Measurements from ENCODE around the gene EPHA3. TPM values are rescaled to one million over a fixed set of nuclear protein-coding genes. Genes with fewer than 3 reads are reported as not detected.

Gene EPHA3
- total and polyA plus RNA-seq, 2 donors (not counting 1 experiment from before 2014, with no cell fraction given) = 0.23 to 0.99 TPM

GRCh38 chr3:89173546-89173945 is 66.1 kb downstream of the EPHA3 start:
- Histone ChIP-seq H2AFZ (ENCODE audit: low read length) (no peak overlapping the region), H3K9me3 (ENCODE audit: control insufficient read depth, insufficient read depth, low read depth, low read length) (no peaks in the 10 kb centered on the region), H3K79me2 (ENCODE audit: control insufficient read depth, insufficient read depth, low read length) (no peaks in the 10 kb centered on the region), H4K20me1 (ENCODE audit: control insufficient read depth, extremely low read depth, insufficient read depth, low read length) (no peaks in the 10 kb centered on the region), H3K4me2 (ENCODE audit: extremely low read depth, insufficient read depth, low read length) (no peak overlapping the region), H3K27ac (ENCODE audit: insufficient read depth, low read length) (no peak overlapping the region), H3K9ac (ENCODE audit: insufficient read depth, low read length) (no peak overlapping the region), H3K36me3 (ENCODE audit: control insufficient read depth, insufficient read depth, low read length) (no peaks in the 10 kb centered on the region), H3K4me3 (replicated peaks in 1 of 4; ENCODE audit: control extremely low read depth in 1 of 4, insufficient read depth in 1 of 4, low read depth in 3 of 4, low read length in 4 of 4) (no peak overlapping the region), H3K27me3 (ENCODE audit: control insufficient read depth, insufficient read depth, low read length) (no peaks in the 10 kb centered on the region), H3K4me1 (ENCODE audit: control insufficient read depth, extremely low read depth, insufficient read depth, low read length) (no peaks in the 10 kb centered on the region)
- DNase-seq (ENCODE audit: low read depth in 2 of 2) = peak; percentile 1 to 34
- no peak for TF ChIP-seq EZH2 (IDR thresholded peaks at IDR 0.05; ENCODE audit: low read length, missing control alignments)
- TF ChIP-seq CTCF (conservative IDR thresholded peaks at IDR 0.05 in 1 of 2, IDR thresholded peaks at IDR 0.05 in 1 of 2; ENCODE audit: low read depth in 1 of 2, low read length in 2 of 2) = no peak

GRCh38 chr3:89179355-89180001 is 72.1 kb downstream of the EPHA3 start:
- H3K79me2 ChIP-seq (ENCODE audit: control insufficient read depth, insufficient read depth, low read length) = no peaks in the 10 kb centered on the region
- H3K4me3 ChIP-seq (replicated peaks in 1 of 4; ENCODE audit: control extremely low read depth in 1 of 4, insufficient read depth in 1 of 4, low read depth in 3 of 4, low read length in 4 of 4) = no peak overlapping the region
- no peak overlapping the region for H3K27ac ChIP-seq (ENCODE audit: insufficient read depth, low read length)
- H3K4me1 ChIP-seq (ENCODE audit: control insufficient read depth, extremely low read depth, insufficient read depth, low read length) = peaks cover 2% of the 10 kb centered on the region
- no peaks in the 10 kb centered on the region for H3K27me3 ChIP-seq (ENCODE audit: control insufficient read depth, insufficient read depth, low read length)
- H3K4me2 ChIP-seq (ENCODE audit: extremely low read depth, insufficient read depth, low read length) = no peak overlapping the region
- no peaks in the 10 kb centered on the region for H3K36me3 ChIP-seq (ENCODE audit: control insufficient read depth, insufficient read depth, low read length)
- no peak overlapping the region for H2AFZ ChIP-seq (ENCODE audit: low read length)
- no peak overlapping the region for H3K9ac ChIP-seq (ENCODE audit: insufficient read depth, low read length)
- H3K9me3 ChIP-seq (ENCODE audit: control insufficient read depth, insufficient read depth, low read depth, low read length) = no peaks in the 10 kb centered on the region
- TF ChIP-seq CTCF (conservative IDR thresholded peaks at IDR 0.05 in 1 of 2, IDR thresholded peaks at IDR 0.05 in 1 of 2; ENCODE audit: low read depth in 1 of 2, low read length in 2 of 2) (no peak), EZH2 (IDR thresholded peaks at IDR 0.05; ENCODE audit: low read length, missing control alignments) (no peak)
- H4K20me1 ChIP-seq (ENCODE audit: control insufficient read depth, extremely low read depth, insufficient read depth, low read length) = no peaks in the 10 kb centered on the region
- DNase-seq (ENCODE audit: low read depth in 2 of 2) = peak; percentile 4 to 39

- Histone ChIP-seq H3K79me2 (ENCODE audit: control insufficient read depth, insufficient read depth, low read length) (no peaks in the 10 kb centered on the region), H4K20me1 (ENCODE audit: control insufficient read depth, extremely low read depth, insufficient read depth, low read length) (no peaks in the 10 kb centered on the region), H3K4me2 (ENCODE audit: extremely low read depth, insufficient read depth, low read length) (no peak overlapping the region), H3K9me3 (ENCODE audit: control insufficient read depth, insufficient read depth, low read depth, low read length) (no peaks in the 10 kb centered on the region), H3K27ac (ENCODE audit: insufficient read depth, low read length) (no peak overlapping the region), H3K9ac (ENCODE audit: insufficient read depth, low read length) (no peak overlapping the region), H3K4me1 (ENCODE audit: control insufficient read depth, extremely low read depth, insufficient read depth, low read length) (peaks cover 2% of the 10 kb centered on the region), H3K27me3 (ENCODE audit: control insufficient read depth, insufficient read depth, low read length) (no peaks in the 10 kb centered on the region), H3K4me3 (replicated peaks in 1 of 4; ENCODE audit: control extremely low read depth in 1 of 4, insufficient read depth in 1 of 4, low read depth in 3 of 4, low read length in 4 of 4) (no peak overlapping the region), H2AFZ (ENCODE audit: low read length) (no peak overlapping the region), H3K36me3 (ENCODE audit: control insufficient read depth, insufficient read depth, low read length) (no peaks in the 10 kb centered on the region)
- peak; percentile 9 to 29 for DNase-seq (ENCODE audit: low read depth in 2 of 2)
- TF ChIP-seq EZH2 (IDR thresholded peaks at IDR 0.05; ENCODE audit: low read length, missing control alignments) (no peak), CTCF (conservative IDR thresholded peaks at IDR 0.05 in 1 of 2, IDR thresholded peaks at IDR 0.05 in 1 of 2; ENCODE audit: low read depth in 1 of 2, low read length in 2 of 2) (no peak)
These were observed 72.9 kb downstream of the EPHA3 start for GRCh38 chr3:89180334-89180733.

Measured in fibroblast of lung (primary cell).